B cell (primary cell): Measurements from ENCODE around the gene KLHDC8A. TPM values are rescaled to one million over a fixed set of nuclear protein-coding genes. Genes with fewer than 3 reads are reported as not detected.

Experiments
- ATAC-seq: fragments of 200-7000 bp; cut with Tn5 transposase; one replicate; pipeline ENCODE4 v1.10.0; 2021; ENCODE audit warnings: low read depth, mild to moderate bottlenecking, moderate number of reproducible peaks, moderate library complexity
- CTCF ChIA-PET: fragments of 350-600 bp; sonication (Branson Sonifier 250); formaldehyde crosslinking; loops from one replicate; lab custom pipeline; 2021; ENCODE audit warnings: antibody characterized with exemption, inconsistent platforms; lab: Charles Lee
- POLR2A ChIA-PET: fragments of 350-600 bp; sonication (Branson Sonifier 250); formaldehyde crosslinking; loops from one replicate; lab custom pipeline; 2021; ENCODE audit warnings: antibody characterized with exemption; lab: Charles Lee
- DNase-seq: peaks from one replicate; pipeline ENCODE4 v3.0.0; 2013
- H2AFZ ChIP-seq: 2 replicates; pipeline ENCODE4 v1.6.1; 2012; ENCODE audit warnings: mild to moderate bottlenecking, low read depth, low read length; ENCODE audit not compliant: insufficient read depth, poor library complexity, severe bottlenecking
- H3K27ac ChIP-seq, 2 donors: 1 replicate in 1 of 2; 2 replicates in 1 of 2; pipeline ENCODE4 v1.5.1; 2012 to 2013; ENCODE audit warnings: low read length in 2 of 2, mild to moderate bottlenecking in 2 of 2, moderate library complexity in 1 of 2
- H3K27me3 ChIP-seq, 4 experiments: fragments of 200-600 bp in 1 of 4; sonication (generic) in 1 of 4; replicated peaks in 1 of 4; 1 replicate in 2 of 4; 2 replicates in 2 of 4; pipeline versions ENCODE4 v1.6.1 to v1.7.0; 2013 to 2016; ENCODE audit warnings: low read length in 3 of 4, mild to moderate bottlenecking in 2 of 4, mixed read lengths in 1 of 4, moderate library complexity in 1 of 4; ENCODE audit not compliant: insufficient read depth in 4 of 4, control insufficient read depth in 3 of 4; ENCODE audit errors: control extremely low read depth in 1 of 4
- H3K36me3 ChIP-seq, 2 experiments: replicated peaks in 1 of 2; 1 replicate in 1 of 2; 2 replicates in 1 of 2; pipeline versions ENCODE4 v1.6.1 to v1.7.1; 2013; ENCODE audit warnings: low read length in 1 of 2; ENCODE audit not compliant: insufficient read depth in 2 of 2, control insufficient read depth in 1 of 2; ENCODE audit errors: control extremely low read depth in 1 of 2, extremely low read depth in 1 of 2
- H3K4me1 ChIP-seq, 2 donors: fragments of 200-600 bp in 1 of 2; sonication (generic) in 1 of 2; 1 replicate in 1 of 2; 2 replicates in 1 of 2; pipeline versions ENCODE4 v1.5.1 to v1.6.1; 2013 to 2017; ENCODE audit warnings: low read length in 2 of 2; ENCODE audit not compliant: control insufficient read depth in 2 of 2, insufficient read depth in 2 of 2
- H3K4me2 ChIP-seq: replicated peaks from 2 replicates; pipeline ENCODE3; 2012; ENCODE audit warnings: mild to moderate bottlenecking, low read depth, low read length; ENCODE audit not compliant: poor library complexity, severe bottlenecking
- H3K4me3 ChIP-seq, 5 experiments: fragments of 200-600 bp in 1 of 5; sonication (generic) in 1 of 5; 1 replicate in 3 of 5; 2 replicates in 2 of 5; pipeline versions ENCODE4 v1.5.1 to v1.7.0; 2011 to 2016; ENCODE audit warnings: low read length in 4 of 5, mild to moderate bottlenecking in 4 of 5, low read depth in 2 of 5, control low read depth in 1 of 5, moderate library complexity in 1 of 5; ENCODE audit not compliant: insufficient read depth in 1 of 5; ENCODE audit errors: control extremely low read depth in 1 of 5, extremely low read depth in 1 of 5
- H3K79me2 ChIP-seq: fragments of 200-600 bp; sonication (generic); one replicate; pipeline ENCODE4 v1.6.0; 2016; ENCODE audit warnings: low read length; ENCODE audit not compliant: control insufficient read depth, insufficient read depth
- H3K9ac ChIP-seq: fragments of 200-600 bp; sonication (generic); 2 replicates; pipeline ENCODE4 v1.6.1; 2017; ENCODE audit warnings: mild to moderate bottlenecking, low read length, moderate library complexity
- H3K9me3 ChIP-seq, 3 donors: one replicate each; pipeline versions ENCODE4 v1.6.1 to v1.7.1; 2013; ENCODE audit warnings: low read length in 2 of 3; ENCODE audit not compliant: control insufficient read depth in 2 of 3, insufficient read depth in 1 of 3; ENCODE audit errors: control extremely low read depth in 1 of 3
- H4K20me1 ChIP-seq: 2 replicates; pipeline ENCODE4 v1.6.0; 2012; ENCODE audit warnings: mild to moderate bottlenecking, low read length; ENCODE audit not compliant: insufficient read depth, control insufficient read depth, poor library complexity, severe bottlenecking
- H3K27ac Mint-ChIP-seq: one replicate; pipeline ENCODE4 v1.8.0; 2021; ENCODE audit warnings: mixed read lengths
- H3K27me3 Mint-ChIP-seq: one replicate; pipeline ENCODE4 v1.8.0; 2021; ENCODE audit warnings: mixed read lengths
- H3K4me1 Mint-ChIP-seq: one replicate; pipeline ENCODE4 v1.8.0; 2021; ENCODE audit warnings: mixed read lengths
- H3K4me3 Mint-ChIP-seq: one replicate; pipeline ENCODE4 v1.8.0; 2021; ENCODE audit warnings: mixed read lengths
- H3K9me3 Mint-ChIP-seq: one replicate; pipeline ENCODE4 v1.8.0; 2022; ENCODE audit warnings: mixed read lengths; ENCODE audit not compliant: insufficient read depth
- EZH2 ChIP-seq: IDR thresholded peaks from 2 replicates; pipeline ENCODE4 v1.6.1; 2012; ENCODE audit warnings: borderline replicate concordance, low read depth, mild to moderate bottlenecking, moderate library complexity, low read length; ENCODE audit not compliant: insufficient read depth, poor library complexity, severe bottlenecking
- WGBS: methylation state at CpG from one replicate; pipeline ENCODE4 v1.1.5; 2013; ENCODE audit warnings: missing lambda C conversion rate; ENCODE audit not compliant: insufficient coverage; 5-methylcytosine and 5-hydroxymethylcytosine counted together
- intact Hi-C: fragments of 100-400 bp; cut with micrococcal nuclease; formaldehyde crosslinking; loops from one replicate; pipeline ENCODE4 v1.10.0; 2022
- polyA plus RNA-seq: library from polyadenylated mRNA; depleted of rRNA; stranded (reverse); fragments of >200 nt; gene quantifications from 2 replicates; pipeline ENCODE4 v1.2.3, GENCODE V29; 2012
- total RNA-seq, 2 donors: library from RNA; stranded (reverse); fragments of 120-200 nt in 1 of 2; gene quantifications; 1 replicate in 1 of 2; 2 replicates in 1 of 2; pipeline versions ENCODE4 v1.2.3 to v1.2.4, GENCODE V29; 2013 to 2022
- TF ChIP-seq, protein P1 (sequence below): fragments of 200-600 bp; IDR thresholded peaks from one replicate; pipeline ENCODE4 v1.8.0; 2022; ENCODE audit warnings: antibody characterized with exemption, mild to moderate bottlenecking

Gene KLHDC8A
- total and polyA plus RNA-seq, 2 donors (not counting 1 experiment from before 2014, with no cell fraction given), result 0.39 to 0.60 TPM

DNA sequence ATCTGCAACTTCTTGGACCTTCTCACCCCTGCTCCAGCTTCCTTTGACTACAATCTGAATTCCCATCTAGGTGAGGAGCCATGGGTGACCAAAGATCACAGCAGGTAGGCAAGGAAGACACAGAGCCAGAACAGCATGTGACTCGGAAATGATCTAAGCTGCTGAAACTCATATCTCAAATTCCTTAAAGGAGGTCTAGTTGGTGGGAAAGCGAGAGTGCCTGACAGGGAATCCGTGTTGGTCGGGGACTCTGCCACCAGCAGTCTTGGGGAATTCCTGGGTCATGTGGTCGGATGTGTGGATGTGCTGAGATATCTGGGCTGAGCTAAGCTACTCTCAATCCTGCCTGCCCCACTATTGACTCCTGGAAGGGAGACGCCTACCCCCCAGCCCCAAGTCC, 31.9 kb downstream of the KLHDC8A start:
- Mint-ChIP-seq H3K9me3 (no peaks in the 10 kb centered on the region), H3K27ac (peak overlapping the region; percentile 44), H3K4me1 (peaks cover 31% of the 10 kb centered on the region), H3K4me3 (peak overlapping the region; percentile 61), H3K27me3 (peaks cover 14% of the 10 kb centered on the region)
- intact Hi-C loops, result loop anchor here (1.0 to 5.0 kb wide), 5 partner anchors 11 to 97 kb away; partner anchors contain the start of gene TMCC2
- DNase-seq (no peak), ATAC-seq (no peak)
- ChIA-PET CTCF (interaction anchor here (0.6 to 32.7 kb wide), 21 partner anchors 8 to 356 kb away, joined by 3 to 2421 read pairs (median 8); partner anchors contain the start of genes NUAK2, SLC45A3 and TMCC2), POLR2A (interaction anchor here (0.6 to 17.1 kb wide), 5 partner anchors 11 to 96 kb away, joined by 3 to 372 read pairs (median 8); no protein-coding TSS in a partner anchor)
- H4K20me1 ChIP-seq, result peaks cover 21% of the 10 kb centered on the region
- H3K9ac ChIP-seq, result no peak overlapping the region
- H3K9me3 ChIP-seq, result no peaks in the 10 kb centered on the region
- TF ChIP-seq EZH2, result no peak
- TF ChIP-seq, protein P1, sequence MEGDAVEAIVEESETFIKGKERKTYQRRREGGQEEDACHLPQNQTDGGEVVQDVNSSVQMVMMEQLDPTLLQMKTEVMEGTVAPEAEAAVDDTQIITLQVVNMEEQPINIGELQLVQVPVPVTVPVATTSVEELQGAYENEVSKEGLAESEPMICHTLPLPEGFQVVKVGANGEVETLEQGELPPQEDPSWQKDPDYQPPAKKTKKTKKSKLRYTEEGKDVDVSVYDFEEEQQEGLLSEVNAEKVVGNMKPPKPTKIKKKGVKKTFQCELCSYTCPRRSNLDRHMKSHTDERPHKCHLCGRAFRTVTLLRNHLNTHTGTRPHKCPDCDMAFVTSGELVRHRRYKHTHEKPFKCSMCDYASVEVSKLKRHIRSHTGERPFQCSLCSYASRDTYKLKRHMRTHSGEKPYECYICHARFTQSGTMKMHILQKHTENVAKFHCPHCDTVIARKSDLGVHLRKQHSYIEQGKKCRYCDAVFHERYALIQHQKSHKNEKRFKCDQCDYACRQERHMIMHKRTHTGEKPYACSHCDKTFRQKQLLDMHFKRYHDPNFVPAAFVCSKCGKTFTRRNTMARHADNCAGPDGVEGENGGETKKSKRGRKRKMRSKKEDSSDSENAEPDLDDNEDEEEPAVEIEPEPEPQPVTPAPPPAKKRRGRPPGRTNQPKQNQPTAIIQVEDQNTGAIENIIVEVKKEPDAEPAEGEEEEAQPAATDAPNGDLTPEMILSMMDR, result no peak
- peaks cover 21 to 23% of the 10 kb centered on the region in 2 donors for H3K4me1 ChIP-seq
- WGBS, result 100% methylated on average over 1 of the region's 6 CpGs
- no peak overlapping the region for H2AFZ ChIP-seq
- H3K4me3 ChIP-seq, result no peak overlapping the region
- no peak overlapping the region for H3K27ac ChIP-seq
- peak overlapping the region; percentile 51 for H3K4me2 ChIP-seq
- peaks cover 0 to 6% (median 1%) of the 10 kb centered on the region in 4 experiments for H3K27me3 ChIP-seq
- no peaks in the 10 kb centered on the region for H3K36me3 ChIP-seq
- peaks cover 67% of the 10 kb centered on the region for H3K79me2 ChIP-seq

DNA sequence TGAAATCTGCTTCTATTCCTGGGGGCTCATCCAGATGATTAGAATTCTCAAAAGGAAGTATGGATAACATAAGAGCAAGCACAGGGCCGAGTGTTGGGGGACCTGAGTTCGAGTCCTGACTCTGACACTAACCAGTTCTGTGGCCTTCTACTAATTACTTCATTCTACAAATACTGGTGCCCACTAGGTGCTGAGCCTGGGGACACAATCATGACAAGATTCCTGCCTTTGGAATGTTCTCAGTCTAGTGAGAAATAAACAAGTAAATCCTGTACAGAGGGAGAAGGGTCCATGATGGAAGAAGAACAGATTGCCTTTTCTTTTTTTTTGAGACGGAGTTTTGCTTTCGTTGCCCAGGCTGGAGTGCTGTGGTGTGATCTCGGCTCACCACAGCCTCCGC, 32.9 kb downstream of the KLHDC8A start:
- peaks cover 0 to 7% of the 10 kb centered on the region in 2 experiments for H3K36me3 ChIP-seq
- no peak for TF ChIP-seq EZH2
- TF ChIP-seq, protein P1, result no peak
- peaks cover 28 to 30% of the 10 kb centered on the region in 2 donors for H3K4me1 ChIP-seq
- no peak overlapping the region for H3K4me3 ChIP-seq
- ChIA-PET CTCF (interaction anchor here (2.0 to 56.6 kb wide), 10 partner anchors 2 to 200 kb away, joined by 8 to 2421 read pairs (median 37); partner anchors contain the start of genes NUAK2 and TMCC2), POLR2A (interaction anchor here (0.5 to 17.1 kb wide), 5 partner anchors 18 to 48 kb away, joined by 3 to 372 read pairs (median 8); no protein-coding TSS in a partner anchor)
- Mint-ChIP-seq H3K27ac (peak overlapping the region; percentile 12), H3K4me3 (no peak overlapping the region), H3K27me3 (peaks cover 8% of the 10 kb centered on the region), H3K4me1 (peaks cover 38% of the 10 kb centered on the region), H3K9me3 (no peaks in the 10 kb centered on the region)
- no peak for DNase-seq
- peaks cover 31% of the 10 kb centered on the region for H4K20me1 ChIP-seq
- peaks cover 77% of the 10 kb centered on the region for H3K79me2 ChIP-seq
- H3K4me2 ChIP-seq, result no peak overlapping the region
- no peak overlapping the region for H3K27ac ChIP-seq
- peaks cover 0 to 6% (median 0%) of the 10 kb centered on the region in 4 experiments for H3K27me3 ChIP-seq
- no peaks in the 10 kb centered on the region for H3K9me3 ChIP-seq
- no peak overlapping the region for H3K9ac ChIP-seq
- no CpG with 5 or more reads among the region's 6 CpGs for WGBS
- H2AFZ ChIP-seq, result no peak overlapping the region
- ATAC-seq, result no peak
- intact Hi-C loops, result loop anchor here (5.0 kb wide), 1 partner anchor 96 kb away; the partner anchor contains the start of gene TMCC2
